GM12874 (cell line): Measurements from ENCODE around the gene KCNK10.

ENCODE experiments used
- CTCF ChIP-seq: IDR thresholded peaks from 2 replicates; pipeline ENCODE4 v1.5.1; 2011; ENCODE audit warnings: low read depth, mild to moderate bottlenecking, control low read depth, low read length, moderate library complexity; ENCODE audit not compliant: insufficient read depth

The KCNK10 gene

GRCh38 chr14:88164906-88165534 is 158.0 kb downstream of the KCNK10 start:
- no peak for TF ChIP-seq CTCF

GRCh38 chr14:88163731-88164255 is 159.3 kb downstream of the KCNK10 start:
- no peak for TF ChIP-seq CTCF

- no peak for TF ChIP-seq CTCF
Observed at GRCh38 chr14:88156127-88156526, 166.9 kb downstream of the KCNK10 start.

DNA sequence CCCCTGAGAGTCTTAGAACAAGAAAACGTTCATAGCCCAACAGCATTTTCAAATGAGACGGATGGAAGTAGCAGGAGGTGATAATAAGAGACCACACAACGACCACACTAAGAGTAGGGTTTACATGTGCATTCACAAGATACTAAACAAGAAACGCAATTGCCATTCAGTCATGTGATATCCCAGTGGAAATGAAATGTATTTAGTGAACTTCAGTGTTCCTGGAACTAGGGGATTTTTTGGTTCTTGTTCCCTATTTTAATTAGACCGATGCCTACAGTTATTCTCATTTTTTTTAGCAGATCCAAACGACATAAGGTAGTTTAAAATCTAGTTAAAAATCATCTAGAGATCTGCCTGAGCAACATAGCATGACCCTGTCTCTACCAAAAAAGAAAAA is 168.1 kb downstream of the KCNK10 start:
- TF ChIP-seq CTCF, result no peak

- no peak for TF ChIP-seq CTCF
Observed at GRCh38 chr14:88154321-88154720, 168.7 kb downstream of the KCNK10 start.

DNA sequence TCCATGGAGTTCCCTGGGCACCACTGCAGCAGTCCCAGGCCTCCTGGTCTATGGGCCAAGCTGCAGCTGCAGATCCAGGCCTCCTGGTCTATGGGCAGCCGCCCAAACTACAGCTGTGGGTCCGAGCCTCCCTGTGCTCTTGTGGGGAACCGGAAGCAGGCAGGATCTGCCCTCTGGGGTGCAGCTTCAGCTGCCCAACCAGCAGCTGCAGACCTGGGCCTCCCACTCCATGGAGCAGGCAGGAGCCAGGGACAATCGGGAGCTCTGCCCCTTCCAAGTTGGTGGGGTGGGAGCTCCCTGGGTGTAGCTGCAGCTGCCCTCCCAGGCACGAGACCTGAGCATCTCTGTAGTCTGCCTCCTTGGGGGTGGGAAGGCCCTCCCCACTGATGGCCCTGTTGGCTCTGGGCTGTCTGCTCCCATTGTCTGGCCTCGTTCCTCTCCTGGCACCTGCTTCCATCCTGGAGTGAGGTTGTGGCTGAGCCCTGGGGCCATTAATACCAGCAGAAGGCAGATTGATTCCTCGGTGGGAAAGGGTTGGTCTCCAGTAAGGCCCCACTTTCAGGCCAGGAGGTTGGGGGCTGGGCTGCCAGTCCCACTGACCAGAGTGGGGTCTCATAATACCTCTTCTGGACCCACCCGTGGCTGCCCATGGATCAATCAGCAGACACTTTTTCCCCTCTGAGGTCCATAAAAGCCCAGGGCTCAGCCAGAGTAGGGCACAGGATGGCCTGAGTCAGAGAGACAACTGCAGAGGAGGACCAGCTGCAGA is 176.0 kb downstream of the KCNK10 start:
- TF ChIP-seq CTCF, result no peak

DNA sequence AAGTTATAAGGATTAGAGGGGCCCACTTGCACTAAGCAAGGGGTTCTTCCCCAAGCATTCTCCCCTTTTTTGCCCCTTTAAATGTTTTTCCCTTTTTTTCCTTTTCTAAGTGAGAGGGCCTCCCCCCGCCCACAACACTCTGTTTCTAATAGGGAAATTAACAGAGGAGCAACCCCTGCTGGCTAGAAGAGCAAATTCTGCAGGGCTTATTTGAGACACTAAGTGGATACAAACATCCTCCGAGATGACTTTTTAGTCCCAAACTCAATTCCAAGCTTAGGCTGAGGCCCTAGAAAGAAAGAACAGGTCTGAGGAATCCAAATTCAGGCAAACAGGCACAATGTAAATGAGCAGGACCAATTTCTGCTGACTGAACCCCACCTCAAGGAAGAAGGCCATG is 179.3 kb downstream of the KCNK10 start:
- TF ChIP-seq CTCF, result no peak
